Measurements from ENCODE around the gene PDE6G.
"Not testable (repeated sequence)": the region's sequence is repeated elsewhere in the genome, so short reads cannot be mapped to it uniquely, and the experiment has no call there.

The PDE6G gene

DNA sequence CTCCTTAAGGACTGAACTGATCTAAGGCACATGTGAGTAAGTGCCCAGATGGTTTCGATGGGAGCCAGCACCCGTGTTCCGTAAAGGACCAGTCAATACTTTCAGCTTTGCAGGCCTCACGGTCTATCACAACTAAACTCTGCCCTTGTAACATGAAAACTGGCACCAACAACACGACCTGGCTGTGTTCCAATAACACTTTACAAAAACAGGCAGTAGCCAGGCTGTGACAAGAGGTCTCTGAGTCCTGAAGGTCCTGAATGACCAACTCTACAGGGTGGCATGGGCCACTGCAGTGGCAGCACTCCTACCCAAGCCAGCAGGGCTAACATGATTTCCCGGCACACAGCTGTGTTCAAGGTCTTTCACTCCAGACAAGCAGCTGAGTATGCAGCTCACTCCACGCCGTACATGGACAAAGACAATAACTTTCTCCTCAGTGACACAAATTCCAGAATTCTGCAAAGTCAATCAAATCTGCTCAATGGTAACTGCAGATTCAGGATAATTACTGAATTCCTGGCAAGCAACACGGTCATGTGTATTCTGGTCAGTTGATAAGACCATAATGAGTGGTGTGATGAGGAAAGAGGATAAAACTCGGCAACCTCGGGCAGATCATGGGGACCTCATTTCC, 34.7 kb downstream of the PDE6G start:
- DNase-seq: no peak

DNA sequence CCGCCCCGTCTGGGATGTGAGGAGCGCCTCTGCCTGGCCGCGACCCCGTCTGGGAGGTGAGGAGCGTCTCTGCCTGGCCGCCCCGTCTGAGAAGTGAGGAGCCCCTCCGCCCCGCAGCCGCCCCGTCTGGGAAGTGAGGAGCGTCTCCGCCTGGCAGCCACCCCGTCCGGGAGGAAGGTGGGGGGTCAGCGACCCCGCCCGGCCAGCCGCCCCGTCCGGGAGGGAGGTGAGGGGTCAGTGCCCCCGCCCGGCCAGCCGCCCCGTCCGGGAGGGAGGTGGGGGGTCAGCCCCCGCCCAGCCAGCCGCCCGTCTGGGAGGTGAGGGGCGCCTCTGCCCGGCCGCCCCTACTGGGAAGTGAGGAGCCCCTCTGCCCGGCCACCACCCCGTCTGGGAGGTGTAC, 38.0 kb downstream of the PDE6G start:
- not testable (repeated sequence) for DNase-seq

DNA sequence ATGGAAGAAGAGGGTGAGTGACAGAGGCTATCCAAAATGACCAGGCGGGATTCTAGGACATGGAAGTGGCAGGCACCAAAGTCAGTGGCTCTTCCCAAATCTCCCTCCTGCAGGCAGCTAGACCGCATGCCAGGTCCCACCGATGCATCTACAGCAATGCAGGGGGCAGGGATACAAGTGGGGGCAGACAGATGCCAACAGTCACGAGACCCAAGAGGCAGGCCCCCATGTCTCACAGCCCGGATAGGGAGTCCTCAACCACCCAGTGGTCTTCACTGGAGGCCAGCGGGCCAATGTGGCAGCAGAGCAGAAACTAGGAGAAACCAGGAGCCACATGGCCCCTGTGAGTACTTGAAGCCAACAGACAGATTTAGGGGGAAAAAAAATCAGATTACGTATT, 39.5 kb downstream of the PDE6G start:
- DNase-seq: no peak

DNA sequence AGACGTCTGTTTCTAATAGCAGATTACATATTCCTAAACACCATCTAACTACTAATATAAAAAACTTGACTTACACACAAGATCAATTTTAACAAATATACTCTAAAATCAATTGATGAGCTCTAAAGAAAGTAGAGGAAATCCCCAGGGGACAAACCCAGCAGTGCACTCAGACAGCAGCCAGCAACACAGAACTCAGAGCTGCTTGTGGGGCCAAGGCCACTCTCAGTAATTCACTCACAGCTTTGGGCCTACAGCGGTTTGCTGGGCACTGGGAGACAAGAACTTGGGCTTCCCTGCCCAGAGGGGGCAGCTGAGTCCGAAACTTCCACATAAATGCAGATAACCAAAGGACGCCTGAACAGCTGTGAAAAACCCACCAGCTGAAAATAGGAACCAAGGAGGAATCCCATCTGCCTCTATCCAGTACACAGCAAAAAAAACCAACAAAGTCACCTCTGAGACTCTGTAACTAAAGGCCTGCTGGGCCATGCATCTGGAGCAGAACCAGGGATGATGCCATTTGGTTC, 40.9 kb downstream of the PDE6G start:
- DNase-seq: no peak

DNA sequence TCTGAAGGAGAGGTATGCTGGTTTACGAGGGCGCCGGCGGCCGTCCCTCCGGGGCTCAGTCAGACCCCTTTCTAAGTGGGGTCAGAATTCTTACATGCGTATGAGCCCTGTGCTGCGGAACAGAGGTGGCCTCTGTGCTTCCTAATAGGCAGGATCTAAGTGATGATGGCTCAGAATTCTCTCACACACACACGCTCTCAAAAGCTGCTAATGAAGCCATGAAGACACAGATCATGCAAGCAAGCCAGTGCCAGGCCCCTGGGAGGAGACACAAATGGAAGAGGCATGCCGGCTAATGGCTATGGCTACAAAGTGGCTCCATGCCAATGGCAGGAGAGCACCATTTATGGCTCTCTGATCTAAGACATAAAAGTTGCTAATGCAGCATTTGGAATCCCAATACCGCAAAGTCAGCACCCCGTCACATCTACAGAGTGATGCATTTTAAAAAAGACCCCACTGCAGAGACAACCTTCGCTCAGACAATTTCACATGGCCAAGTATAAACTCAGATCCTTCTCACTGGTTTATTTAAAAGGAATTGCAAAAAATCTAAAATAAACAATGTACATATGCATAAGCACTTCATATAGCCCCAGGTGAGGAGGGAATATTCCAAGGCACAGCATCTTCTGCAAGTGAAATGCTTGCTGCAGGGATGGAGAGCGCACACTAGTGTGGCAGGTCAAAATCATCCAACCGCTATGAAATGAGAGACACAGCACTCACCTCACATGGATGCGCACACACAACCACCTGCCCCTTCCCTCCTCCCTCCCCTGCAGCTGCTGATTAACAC, 44.0 kb downstream of the PDE6G start:
- no peak for DNase-seq

DNA sequence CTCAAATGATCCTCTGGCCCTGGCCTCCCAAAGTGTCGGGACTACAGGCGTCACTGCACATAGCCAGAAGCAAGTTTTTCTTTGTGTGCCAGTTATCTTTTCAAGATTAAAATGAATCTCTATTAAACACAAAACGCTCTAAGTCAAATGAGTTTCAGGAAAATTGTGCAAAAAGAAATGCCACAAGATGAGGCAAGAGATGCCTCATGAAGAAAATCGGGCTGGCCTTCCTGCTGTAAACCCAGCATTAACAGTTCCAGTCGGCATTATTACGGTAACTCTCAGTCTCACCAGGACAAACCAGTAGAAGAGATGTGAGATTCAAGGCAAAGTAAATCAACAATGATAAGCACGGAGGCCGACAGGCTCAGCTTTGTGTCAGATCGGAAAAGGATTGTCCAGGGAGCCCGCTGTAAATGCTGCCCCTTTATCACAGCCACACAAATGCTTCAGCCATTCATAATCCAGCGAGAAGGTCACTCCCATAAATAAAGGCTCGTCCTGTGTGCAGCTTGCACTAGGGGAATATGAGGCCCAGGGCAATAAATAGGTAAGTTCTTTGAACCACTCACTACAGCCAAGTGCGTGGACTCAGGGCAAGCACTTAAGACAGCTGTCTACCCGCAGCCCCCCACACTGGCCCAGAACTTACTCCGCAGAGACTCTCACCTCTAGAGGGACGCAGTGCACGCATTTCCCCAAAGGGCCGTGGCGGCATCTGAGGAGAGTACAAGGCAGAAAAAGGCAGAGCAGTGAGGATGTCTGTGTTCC, 46.6 kb downstream of the PDE6G start:
- DNase-seq: no peak

DNA sequence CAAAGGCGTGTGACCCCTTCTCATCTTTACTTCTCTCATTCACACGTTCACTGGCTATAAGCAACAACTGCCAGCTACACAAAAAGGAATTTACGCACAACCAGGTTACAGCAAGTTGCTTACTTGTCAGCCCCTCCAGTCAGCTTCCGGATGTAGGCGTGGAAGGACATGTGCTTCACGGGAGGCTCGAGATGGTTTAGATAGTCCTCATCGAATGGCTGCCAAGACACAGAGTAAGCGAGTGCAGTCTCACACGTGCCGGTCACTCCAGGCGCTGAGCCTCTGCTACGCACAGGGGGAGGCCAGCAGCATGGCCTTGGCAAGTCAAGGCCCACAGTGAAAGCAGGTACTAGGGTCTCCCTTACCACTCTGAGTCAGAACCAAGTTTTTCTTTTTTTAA, 47.7 kb downstream of the PDE6G start:
- DNase-seq: no peak

DNA sequence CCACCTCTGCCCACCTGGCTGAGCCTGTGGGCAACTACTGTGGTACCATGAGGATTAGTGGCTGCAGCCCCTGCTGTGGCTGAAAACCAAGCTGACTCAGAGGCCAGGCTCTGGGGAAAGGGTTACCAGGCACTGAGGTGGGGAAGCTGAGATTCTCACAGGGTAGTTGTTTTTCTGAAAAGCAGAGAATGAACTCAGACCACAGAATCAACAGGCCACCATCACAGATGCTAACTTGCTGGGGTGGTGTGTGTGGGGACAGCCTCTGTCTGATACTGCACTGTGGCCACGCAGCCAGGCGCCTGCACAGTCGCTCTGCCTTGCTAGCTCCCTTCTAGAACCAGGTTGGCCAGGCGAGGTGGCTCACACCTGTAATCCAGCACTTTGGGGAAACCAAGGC, 48.3 kb downstream of the PDE6G start:
- DNase-seq: peak; percentile 18

DNA sequence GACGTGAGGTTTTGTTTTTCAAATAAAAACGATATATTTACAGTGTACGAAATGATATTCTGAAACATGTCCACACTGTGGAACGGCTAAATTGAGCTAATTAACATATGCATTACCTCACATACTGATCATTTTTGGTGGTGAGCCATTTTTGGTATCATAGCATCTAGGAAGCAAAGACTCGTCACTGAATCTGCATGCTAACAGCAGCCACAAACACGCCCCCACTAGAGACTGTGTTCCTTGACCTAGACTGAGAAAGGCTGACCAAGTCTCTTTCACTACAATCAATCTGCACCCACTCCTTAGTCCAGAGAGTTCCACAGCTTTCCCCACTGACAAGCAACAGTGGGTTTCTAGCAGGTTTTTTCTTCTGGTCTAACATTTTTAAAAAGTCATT, 48.9 kb downstream of the PDE6G start:
- DNase-seq: no peak

DNA sequence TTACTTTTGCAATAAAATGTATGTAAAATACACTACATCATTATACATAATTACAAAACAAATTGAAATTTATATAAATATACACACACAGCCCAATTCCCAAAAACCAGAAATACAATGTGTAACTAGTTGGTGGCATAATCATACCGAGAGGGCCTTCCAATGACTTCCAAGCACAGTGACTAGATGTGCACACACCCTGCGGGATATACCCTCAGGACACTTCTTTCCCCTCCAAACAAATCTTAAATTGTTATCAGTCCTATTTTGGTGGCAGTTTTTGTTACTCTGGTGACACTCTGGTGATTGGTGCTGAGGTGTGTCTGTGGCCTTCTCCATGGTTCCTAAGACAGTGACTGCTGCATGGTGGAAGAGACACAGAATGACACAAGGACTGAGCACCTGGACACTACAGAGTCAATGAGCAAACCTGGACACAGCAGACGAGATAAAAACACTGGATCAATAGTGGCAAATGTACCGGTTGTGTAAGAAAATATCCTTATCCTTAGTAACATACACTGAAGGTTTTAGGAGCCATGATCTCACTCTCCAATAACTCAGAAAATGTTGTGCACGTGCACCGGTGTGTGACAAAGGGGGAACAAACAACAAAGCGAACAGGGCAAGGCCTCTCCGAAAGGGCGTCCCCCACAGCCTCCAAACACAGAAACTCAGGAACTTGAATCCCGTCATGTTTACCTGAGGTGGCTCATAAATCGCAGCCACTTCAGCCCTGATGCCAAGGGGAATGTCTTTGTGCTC, 52.3 kb downstream of the PDE6G start:
- no peak for DNase-seq

DNA sequence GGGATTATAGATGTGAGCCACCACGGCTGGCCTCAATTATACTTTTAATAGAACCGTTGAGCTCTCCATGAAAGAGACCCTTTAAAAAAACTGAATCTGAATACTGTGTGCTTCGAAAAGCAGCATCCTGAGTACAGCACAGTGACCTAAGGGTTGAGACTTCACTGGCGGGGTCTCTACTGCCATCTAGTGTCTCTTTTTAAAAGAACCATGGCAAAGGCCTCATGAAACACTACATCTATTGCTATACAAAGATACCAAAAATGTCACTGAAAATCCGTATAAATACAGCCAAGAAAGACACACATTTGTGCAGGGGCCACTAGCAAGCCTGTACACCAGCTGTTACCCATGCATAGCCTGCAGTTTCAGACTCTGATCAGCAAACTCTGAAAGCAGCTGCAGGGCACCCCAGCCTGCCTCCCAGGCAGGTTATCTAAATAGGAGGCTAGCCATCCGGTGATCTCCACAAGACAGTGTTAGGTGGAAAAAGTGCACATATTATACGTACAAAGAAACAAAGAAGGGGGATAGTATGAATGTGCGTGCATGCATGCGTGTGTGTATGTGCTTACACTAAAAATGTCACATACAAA, 54.7 kb downstream of the PDE6G start:
- DNase-seq: peak; percentile 42

Measured in activated CD4-positive, alpha-beta T cell treated with anti-CD3 and anti-CD28 coated beads for 48 hours (primary cell).